BE2C (cell line): ENCODE data around the gene CACYBP.
A peak's percentile ranks its signal among the peaks of the same experiment; 100 is the strongest.
"Not testable (repeated sequence)": the region's sequence is repeated elsewhere in the genome, so short reads cannot be mapped to it uniquely, and the experiment has no call there.

Experiments used
- DNase-seq: peaks from one replicate; pipeline ENCODE4 v3.0.0-alpha.2; 2020
- H3K27me3 ChIP-seq: fragments of 250-450 bp; sonication (Bioruptor Pico); 2 replicates; pipeline ENCODE4 v1.5.1; 2020; ENCODE audit warnings: mild to moderate bottlenecking
- H3K36me3 ChIP-seq: fragments of 250-450 bp; sonication (Bioruptor Pico); 2 replicates; pipeline ENCODE4 v1.5.1; 2020; ENCODE audit warnings: mild to moderate bottlenecking
- H3K4me1 ChIP-seq: fragments of 250-450 bp; sonication (Bioruptor Pico); 2 replicates; pipeline ENCODE4 v1.5.1; 2020
- H3K4me3 ChIP-seq: 2 replicates; pipeline ENCODE4 v1.5.1; 2011; ENCODE audit warnings: low read depth, low read length
- H3K9me3 ChIP-seq: fragments of 250-450 bp; sonication (Bioruptor Pico); 2 replicates; pipeline ENCODE4 v1.5.1; 2020
- TF ChIP-seq, protein P1 (sequence below): IDR thresholded peaks from 2 replicates; pipeline ENCODE4 v1.5.1; 2012; ENCODE audit warnings: mild to moderate bottlenecking, low read depth, low read length

Gene CACYBP

GRCh38 chr1:175013445-175013844 lies 13.7 kb downstream of the CACYBP start:
- no peaks in the 10 kb centered on the region for H3K27me3 ChIP-seq
- TF ChIP-seq, protein P1, sequence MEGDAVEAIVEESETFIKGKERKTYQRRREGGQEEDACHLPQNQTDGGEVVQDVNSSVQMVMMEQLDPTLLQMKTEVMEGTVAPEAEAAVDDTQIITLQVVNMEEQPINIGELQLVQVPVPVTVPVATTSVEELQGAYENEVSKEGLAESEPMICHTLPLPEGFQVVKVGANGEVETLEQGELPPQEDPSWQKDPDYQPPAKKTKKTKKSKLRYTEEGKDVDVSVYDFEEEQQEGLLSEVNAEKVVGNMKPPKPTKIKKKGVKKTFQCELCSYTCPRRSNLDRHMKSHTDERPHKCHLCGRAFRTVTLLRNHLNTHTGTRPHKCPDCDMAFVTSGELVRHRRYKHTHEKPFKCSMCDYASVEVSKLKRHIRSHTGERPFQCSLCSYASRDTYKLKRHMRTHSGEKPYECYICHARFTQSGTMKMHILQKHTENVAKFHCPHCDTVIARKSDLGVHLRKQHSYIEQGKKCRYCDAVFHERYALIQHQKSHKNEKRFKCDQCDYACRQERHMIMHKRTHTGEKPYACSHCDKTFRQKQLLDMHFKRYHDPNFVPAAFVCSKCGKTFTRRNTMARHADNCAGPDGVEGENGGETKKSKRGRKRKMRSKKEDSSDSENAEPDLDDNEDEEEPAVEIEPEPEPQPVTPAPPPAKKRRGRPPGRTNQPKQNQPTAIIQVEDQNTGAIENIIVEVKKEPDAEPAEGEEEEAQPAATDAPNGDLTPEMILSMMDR, result no peak
- DNase-seq, result no peak
- H3K4me3 ChIP-seq, result no peak overlapping the region
- H3K36me3 ChIP-seq, result peaks cover 91% of the 10 kb centered on the region
- no peaks in the 10 kb centered on the region for H3K4me1 ChIP-seq
- H3K9me3 ChIP-seq, result no peaks in the 10 kb centered on the region

DNA sequence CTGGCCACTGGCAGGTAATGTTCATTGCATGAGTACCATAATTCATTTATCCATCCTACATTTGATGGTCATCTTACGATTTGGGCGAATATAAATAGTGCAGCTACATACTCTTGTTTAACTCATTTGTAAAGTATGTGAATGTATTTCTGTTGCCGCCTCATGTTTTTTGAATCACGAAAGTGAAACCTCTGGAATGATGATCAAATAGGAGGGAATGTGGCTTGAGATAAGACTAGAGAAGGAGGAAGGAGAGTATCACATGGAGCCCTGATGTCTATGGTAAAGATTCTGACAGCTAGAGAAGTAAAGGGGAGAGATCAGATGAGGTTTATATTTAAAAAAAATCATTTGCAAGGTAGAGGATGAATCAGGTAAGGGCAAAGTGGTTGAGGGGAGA lies 15.5 kb downstream of the CACYBP start:
- Histone ChIP-seq H3K9me3 (no peaks in the 10 kb centered on the region), H3K36me3 (peaks cover 78% of the 10 kb centered on the region)
- DNase-seq, result no peak

DNA sequence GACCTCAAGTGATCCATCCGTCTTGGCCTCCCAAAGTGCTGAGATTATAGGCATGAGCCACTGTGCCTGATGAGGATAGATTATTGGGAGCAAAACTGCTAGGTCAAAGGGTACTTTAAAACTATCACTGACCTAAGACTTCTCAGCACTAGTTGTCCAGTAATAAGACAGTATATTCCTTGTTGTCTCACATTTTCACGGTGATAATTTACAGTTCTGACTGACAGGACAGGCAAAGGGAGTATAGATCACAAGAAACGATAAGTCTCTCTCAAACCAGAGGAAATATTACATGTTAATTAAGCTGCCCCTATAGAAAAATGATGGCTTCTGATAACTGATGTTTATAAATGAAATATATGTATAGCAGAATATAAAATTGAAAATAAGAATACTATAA lies 19.8 kb downstream of the CACYBP start:
- no peak overlapping the region for H3K4me3 ChIP-seq
- H3K27me3 ChIP-seq, result no peaks in the 10 kb centered on the region
- no peaks in the 10 kb centered on the region for H3K9me3 ChIP-seq
- TF ChIP-seq, protein P1, result no peak
- H3K4me1 ChIP-seq, result no peaks in the 10 kb centered on the region
- DNase-seq, result no peak
- H3K36me3 ChIP-seq, result peaks cover 45% of the 10 kb centered on the region

More for the DNA sequence above, 15.5 kb downstream of the CACYBP start:
- TF ChIP-seq, protein P1, result no peak
- no peaks in the 10 kb centered on the region for H3K4me1 ChIP-seq
- no peak overlapping the region for H3K4me3 ChIP-seq
- no peaks in the 10 kb centered on the region for H3K27me3 ChIP-seq

GRCh38 chr1:175023043-175023921 lies 23.5 kb downstream of the CACYBP start, which contains the start of gene MRPS14:
TSS of gene MRPS14 (minus strand) at chr1:175023425. CDS start at chr1:175023408, 17 bp downstream.
- Histone ChIP-seq H3K27me3 (no peaks in the 10 kb centered on the region), H3K4me3 (peak within 1 kb of the TSS; percentile 100), H3K4me1 (no peaks in the 10 kb centered on the region), H3K36me3 (peaks cover 11% of the 10 kb centered on the region), H3K9me3 (no peaks in the 10 kb centered on the region)
- TF ChIP-seq, protein P1, result no peak
- peak; percentile 99 for DNase-seq

DNA sequence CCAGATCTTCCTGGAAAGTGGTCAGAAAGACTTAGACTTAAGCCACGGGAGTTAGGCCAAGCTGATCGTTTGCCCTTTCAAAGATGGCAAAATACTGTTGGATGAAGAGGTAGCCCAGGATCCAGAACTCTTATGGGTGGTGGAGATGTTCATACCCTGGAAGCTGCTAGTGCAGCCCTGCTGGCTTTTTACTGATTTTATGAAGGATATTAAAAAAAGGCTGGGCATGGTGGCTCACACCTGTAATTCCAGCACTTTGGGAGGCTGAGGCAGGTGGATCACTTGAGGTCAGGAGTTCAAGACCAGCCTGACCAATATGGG lies 24.1 kb downstream of the CACYBP start:
- H3K36me3 ChIP-seq, DNase-seq, H3K4me1 ChIP-seq, H3K9me3 ChIP-seq, H3K27me3 ChIP-seq: not testable (repeated sequence)
- peak overlapping the region; percentile 100 for H3K4me3 ChIP-seq

DNA sequence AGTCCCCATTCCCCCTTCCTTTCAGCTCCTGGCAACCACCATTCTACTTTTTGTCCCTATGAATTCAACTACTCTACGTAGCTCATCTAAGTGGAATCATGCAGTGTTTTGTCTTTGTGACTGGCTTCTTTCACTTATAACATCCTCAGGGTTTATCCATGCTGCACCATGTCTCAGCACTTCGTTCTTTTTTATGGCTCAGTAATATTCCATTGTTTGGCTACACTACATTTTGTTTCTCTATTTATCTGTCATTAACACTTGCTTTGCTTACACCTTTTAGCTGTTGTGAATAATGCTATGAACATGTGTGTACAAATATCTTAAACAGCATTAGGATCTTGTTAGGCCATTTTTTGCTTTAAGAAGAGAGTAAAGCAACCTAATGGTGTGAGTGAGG lies 25.0 kb downstream of the CACYBP start:
- Histone ChIP-seq H3K27me3 (no peaks in the 10 kb centered on the region), H3K9me3 (no peaks in the 10 kb centered on the region), H3K4me1 (no peaks in the 10 kb centered on the region), H3K36me3 (peaks cover 6% of the 10 kb centered on the region), H3K4me3 (no peak overlapping the region)
- no peak for DNase-seq
- TF ChIP-seq, protein P1, result no peak
